OCI-LY3 (cell line): ENCODE measurements around the gene AK9.

Experiments used
- H2AFZ ChIP-seq: fragments of 200-600, 300-600 bp; shearing (Covaris generic); 2 replicates; pipeline ENCODE4 v1.6.0; 2014; ENCODE audit warnings: antibody characterized with exemption, low read depth, low read length
- H3K27ac ChIP-seq: fragments of 200-600, 300-600 bp; sonication (generic); 2 replicates; pipeline ENCODE4 v1.5.1; 2014; ENCODE audit warnings: mild to moderate bottlenecking, low read length, moderate library complexity, mixed read lengths
- H3K27me3 ChIP-seq: fragments of 200-600, 300-600 bp; sonication (generic); 2 replicates; pipeline ENCODE4 v1.6.1; 2014; ENCODE audit warnings: low read depth, low read length, mixed read lengths
- H3K36me3 ChIP-seq: fragments of 200-600, 300-600 bp; sonication (generic); replicated peaks from 2 replicates; pipeline ENCODE3; 2014; ENCODE audit warnings: low read depth, low read length, mixed read lengths
- H3K4me1 ChIP-seq: fragments of 300-600, 200-600 bp; sonication (generic); 2 replicates; pipeline ENCODE4 v1.6.1; 2014; ENCODE audit warnings: low read length, mixed read lengths
- H3K4me2 ChIP-seq: fragments of 200-600, 300-600 bp; sonication (generic); 2 replicates; pipeline ENCODE4 v1.6.1; 2014; ENCODE audit warnings: low read length, mixed read lengths
- H3K4me3 ChIP-seq: fragments of 300-600, 200-600 bp; sonication (generic); 2 replicates; pipeline ENCODE4 v1.5.1; 2014; ENCODE audit warnings: antibody characterized with exemption, mild to moderate bottlenecking, low read length, moderate library complexity
- H3K79me2 ChIP-seq: fragments of 300-600, 200-600 bp; shearing (Covaris generic); 2 replicates; pipeline ENCODE4 v1.6.1; 2014; ENCODE audit warnings: mild to moderate bottlenecking, low read length, mixed read lengths
- H3K9ac ChIP-seq: fragments of 300-600, 200-600 bp; shearing (Covaris generic); 2 replicates; pipeline ENCODE4 v1.6.0; 2014; ENCODE audit warnings: mild to moderate bottlenecking, low read length, moderate library complexity
- H3K9me3 ChIP-seq: fragments of 200-600, 300-600 bp; shearing (Covaris generic); 2 replicates; pipeline ENCODE4 v1.6.1; 2014; ENCODE audit warnings: low read length, mixed read lengths; ENCODE audit not compliant: insufficient read depth
- H4K20me1 ChIP-seq: fragments of 200-600, 300-600 bp; sonication (generic); 2 replicates; pipeline ENCODE4 v1.6.1; 2016; ENCODE audit warnings: low read length, mixed read lengths; ENCODE audit not compliant: insufficient read depth
- EZH2phosphoT487 ChIP-seq: fragments of 200-600 bp; shearing (Covaris generic); IDR thresholded peaks from 2 replicates; pipeline ENCODE4 v1.6.1; 2018; ENCODE audit warnings: antibody characterized with exemption, mixed run types, low read depth
- TF ChIP-seq, protein P1 (sequence below): fragments of 200-600, 300-600 bp; sonication (generic); IDR thresholded peaks from 2 replicates; pipeline ENCODE4 v1.5.1; 2014; ENCODE audit warnings: antibody characterized with exemption, low read length, low read depth

The AK9 gene

DNA sequence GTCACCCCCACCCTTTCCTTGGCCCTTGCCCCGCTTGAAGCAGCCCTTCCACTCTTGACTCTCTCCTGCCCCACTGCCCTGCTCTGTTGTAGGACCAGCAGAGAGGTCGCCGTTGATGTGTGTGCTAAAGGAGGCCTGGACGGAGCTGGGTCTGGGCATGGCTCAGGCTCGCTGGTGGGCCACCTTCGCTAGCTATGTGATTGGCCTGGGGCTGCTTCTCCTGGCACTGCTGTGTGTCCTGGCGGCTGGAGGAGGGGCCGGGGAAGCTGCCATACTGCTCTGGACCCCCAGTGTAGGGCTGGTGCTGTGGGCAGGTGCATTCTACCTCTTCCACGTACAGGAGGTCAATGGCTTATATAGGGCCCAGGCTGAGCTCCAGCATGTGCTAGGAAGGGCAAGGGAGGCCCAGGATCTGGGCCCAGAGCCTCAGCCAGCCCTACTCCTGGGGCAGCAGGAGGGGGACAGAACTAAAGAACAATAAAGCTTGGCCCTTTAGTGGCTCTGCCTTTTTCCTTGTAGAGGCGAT lies 247.5 kb downstream of the AK9 start:
- peaks cover 10% of the 10 kb centered on the region for H3K4me1 ChIP-seq
- no peak overlapping the region for H3K4me3 ChIP-seq
- TF ChIP-seq, protein P1, sequence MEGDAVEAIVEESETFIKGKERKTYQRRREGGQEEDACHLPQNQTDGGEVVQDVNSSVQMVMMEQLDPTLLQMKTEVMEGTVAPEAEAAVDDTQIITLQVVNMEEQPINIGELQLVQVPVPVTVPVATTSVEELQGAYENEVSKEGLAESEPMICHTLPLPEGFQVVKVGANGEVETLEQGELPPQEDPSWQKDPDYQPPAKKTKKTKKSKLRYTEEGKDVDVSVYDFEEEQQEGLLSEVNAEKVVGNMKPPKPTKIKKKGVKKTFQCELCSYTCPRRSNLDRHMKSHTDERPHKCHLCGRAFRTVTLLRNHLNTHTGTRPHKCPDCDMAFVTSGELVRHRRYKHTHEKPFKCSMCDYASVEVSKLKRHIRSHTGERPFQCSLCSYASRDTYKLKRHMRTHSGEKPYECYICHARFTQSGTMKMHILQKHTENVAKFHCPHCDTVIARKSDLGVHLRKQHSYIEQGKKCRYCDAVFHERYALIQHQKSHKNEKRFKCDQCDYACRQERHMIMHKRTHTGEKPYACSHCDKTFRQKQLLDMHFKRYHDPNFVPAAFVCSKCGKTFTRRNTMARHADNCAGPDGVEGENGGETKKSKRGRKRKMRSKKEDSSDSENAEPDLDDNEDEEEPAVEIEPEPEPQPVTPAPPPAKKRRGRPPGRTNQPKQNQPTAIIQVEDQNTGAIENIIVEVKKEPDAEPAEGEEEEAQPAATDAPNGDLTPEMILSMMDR, result no peak
- TF ChIP-seq EZH2phosphoT487, result no peak
- H3K9ac ChIP-seq, result no peak overlapping the region
- no peaks in the 10 kb centered on the region for H3K27me3 ChIP-seq
- no peaks in the 10 kb centered on the region for H4K20me1 ChIP-seq
- H3K36me3 ChIP-seq, result peaks cover 10% of the 10 kb centered on the region
- H3K27ac ChIP-seq, result no peak overlapping the region
- H2AFZ ChIP-seq, result no peak overlapping the region
- H3K79me2 ChIP-seq, result peaks cover 7% of the 10 kb centered on the region; the same call in 1 of the 2 replicates
- no peak overlapping the region for H3K4me2 ChIP-seq
- no peaks in the 10 kb centered on the region for H3K9me3 ChIP-seq
